Activated T-cell treated with anti-CD3 and anti-CD28 coated beads, Interleukin-2, amount 50 U/mL, for 1 hour (primary cell): ENCODE data around the gene TRAF3.

Source experiments
- DNase-seq: peaks from one replicate; pipeline ENCODE4 v3.0.0-alpha.2; 2020

The TRAF3 gene

DNA sequence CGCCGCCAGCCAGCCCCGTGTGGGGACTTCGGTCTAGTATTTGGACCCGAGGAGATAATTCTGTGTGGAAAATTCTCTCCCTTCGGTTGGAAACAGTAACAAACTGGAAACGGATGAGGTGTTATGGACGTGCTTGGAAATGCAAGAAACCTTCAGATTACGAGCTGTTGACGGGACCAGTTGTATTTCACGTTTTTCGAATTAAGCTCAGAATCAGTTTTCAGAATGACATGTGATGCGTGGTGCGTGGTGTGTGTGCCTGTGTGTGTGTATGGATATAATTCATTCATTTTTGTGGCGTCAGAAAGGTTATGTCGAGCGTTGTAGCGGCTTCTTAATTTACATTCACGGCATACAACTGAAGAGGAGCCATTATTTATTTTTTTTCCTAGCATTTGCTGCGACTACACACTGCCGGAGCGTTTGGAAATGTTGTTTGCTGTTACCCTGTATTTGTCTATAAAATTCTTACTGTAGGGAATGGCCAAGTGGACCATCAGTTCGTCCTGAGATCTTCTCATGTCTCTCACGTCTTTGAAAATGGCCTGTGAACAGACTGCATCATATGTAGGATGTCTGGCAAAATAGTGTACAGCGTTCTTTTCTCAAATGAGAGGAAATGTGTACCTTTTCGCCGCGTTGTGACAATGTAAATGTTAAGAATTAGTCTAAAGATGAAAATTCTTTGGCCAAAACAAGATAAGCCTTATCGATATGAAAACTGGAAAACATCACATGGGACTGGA is 1.3 kb downstream of the TRAF3 start:
- DNase-seq: no peak

DNA sequence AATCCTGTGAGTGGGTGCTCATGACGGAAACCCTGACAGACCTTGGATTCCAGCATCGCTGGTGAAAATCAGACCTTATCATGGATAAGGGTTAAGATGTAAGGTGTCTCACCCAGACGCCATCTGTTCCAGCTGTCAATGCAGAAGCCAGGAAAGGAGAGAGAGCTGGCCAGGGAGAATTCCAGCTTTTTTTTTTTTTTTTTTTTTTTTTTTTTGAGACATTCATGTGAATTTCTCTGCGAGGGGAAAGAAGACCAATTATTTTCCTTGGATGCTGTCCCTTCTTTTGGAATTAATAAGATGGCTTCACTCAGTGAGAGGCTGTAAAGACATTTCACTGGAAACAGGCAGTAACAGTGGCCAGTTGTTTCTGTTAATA is 1.8 kb downstream of the TRAF3 start:
- no peak for DNase-seq

DNA sequence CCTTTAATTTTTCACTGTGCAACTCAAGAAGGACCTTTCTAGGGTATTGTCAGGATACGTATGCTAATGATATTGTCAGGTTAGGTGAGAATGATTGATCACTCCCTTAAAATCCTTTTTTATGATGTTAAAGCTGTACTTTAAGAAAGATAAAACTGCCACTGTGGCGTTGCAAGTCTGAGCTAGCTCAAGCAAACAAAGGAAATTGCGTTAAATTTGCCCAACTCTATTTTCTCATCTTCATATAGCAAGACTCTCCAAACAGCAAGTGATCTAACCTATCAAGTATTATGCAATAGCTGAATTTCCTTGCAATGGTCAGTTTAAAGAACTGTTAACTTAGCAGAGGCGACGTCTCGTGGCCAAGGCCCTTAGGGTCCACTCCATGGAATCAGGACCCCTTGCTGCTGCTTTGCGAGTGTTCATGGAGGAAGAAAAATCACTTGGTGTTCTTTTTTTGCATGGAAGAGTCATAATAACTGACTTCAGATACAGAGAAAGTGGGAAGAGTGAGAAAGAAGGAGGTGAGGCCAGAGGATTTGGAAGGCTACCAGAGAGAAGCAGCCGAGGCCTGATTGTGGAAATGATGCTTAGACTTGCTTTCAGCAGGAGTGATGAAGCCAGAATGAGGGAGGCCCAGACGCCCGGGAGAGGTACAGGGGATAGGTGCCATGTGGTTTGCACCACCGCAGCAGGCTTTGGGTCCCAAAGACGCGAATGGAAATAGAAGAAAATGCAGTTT is 2.5 kb downstream of the TRAF3 start:
- DNase-seq: no peak

DNA sequence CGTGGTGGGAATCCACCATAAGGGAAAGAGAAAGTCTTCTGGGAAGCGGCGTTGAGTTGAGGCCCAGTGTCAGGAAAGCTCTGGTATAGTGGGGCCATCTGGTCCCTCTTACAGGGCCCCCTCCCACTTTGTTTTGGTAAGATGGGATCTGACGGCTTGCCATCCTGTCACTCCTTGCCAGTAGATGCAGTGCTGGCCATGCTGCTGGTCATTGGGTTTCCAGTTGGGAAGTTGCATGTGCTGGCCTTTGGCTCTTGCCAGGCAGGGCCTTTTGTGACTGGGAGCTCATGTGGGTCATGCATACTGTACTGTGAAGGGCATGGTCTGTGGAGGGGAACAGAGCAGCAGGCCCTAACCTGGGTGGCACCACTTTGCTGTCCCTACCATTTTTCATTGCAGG is 3.8 kb downstream of the TRAF3 start:
- no peak for DNase-seq

DNA sequence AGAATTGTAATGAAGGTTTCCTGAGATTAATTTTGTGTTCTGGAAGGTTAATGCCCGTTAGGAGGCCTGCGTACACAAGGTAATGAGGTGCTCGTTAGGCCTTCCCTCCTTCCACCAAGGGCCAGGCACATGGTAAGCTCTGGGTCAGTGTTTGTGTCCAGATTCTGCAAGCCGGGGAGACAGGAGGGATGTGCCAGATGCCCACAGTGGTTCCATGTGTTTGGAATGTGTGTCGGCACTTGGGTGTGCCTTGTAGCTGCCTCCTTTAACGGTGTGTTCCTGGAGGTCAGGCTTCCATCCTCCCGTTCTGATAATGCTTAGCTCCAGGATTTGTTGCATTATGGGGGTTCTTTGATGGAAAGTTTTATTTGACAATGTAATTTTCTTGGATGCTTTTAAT is 5.7 kb downstream of the TRAF3 start:
- DNase-seq: no peak

DNA sequence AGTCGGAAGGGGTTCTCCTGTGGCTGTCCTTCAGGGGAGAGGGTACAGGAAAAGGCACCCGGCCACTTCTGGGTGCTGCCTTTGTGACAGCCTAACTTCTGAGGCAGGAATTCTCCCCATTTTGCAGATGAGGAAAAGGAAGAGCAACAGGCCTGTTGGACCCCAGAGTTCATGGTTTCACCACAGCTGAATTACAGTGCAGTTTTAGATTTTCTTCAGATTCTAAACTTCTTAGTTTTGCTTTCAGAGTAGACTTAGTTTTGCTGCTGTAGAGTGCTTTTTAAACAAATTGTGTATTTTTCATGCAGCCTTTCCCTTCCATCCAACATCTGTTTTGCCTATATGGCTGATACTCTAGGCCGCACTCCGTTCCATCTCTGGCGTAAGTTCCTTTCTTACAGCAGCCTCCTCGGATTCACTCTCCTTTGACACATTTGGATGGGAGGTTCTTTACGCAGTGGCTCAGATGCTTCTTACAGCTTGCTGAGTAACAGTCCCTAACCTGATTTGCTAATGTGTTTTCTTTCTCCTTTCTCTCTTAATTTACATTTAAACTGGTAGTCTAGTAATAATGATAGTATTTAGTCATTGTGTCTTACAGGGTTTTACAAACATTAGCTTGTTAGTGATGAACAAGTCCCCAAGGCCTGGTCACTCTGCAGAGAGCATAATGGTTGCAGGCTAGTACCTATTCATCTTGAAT is 7.8 kb downstream of the TRAF3 start:
- no peak for DNase-seq

DNA sequence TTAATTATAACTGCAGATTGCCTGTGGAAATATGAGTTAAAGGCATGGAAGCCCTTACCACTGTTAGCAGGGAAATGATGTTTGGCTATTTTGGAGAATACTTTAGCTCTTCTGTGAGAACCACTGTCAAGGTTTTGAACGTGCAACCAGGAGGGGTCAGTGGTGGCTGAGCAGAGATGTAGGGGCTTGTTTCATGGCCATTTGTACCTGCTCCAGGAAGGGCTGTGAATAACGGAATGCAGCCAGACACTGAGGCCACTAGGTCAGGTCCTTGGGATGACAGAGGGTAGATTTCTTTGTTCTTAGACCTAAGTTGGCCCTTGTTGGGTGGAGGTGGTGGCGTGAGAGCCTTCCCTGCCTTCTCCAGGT is 8.3 kb downstream of the TRAF3 start:
- no peak for DNase-seq

DNA sequence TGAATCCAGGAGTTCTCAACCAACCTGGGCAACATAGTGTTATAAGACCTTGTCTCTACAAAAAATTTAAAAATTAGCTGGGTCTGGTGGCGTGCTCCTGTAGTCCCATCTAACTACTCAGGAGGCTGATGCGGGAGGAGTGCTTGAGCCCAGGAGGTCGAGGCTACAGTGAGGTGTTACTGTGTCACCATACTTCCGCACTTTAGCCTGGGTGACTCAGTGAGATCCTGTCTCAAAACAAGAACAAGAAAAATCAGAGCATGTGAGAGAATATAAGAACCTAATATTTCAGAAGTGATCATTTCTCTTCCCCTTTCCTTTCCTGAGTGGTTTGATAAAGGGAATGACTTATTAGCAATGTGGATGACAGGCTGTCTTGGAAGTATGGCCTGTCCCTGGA is 9.5 kb downstream of the TRAF3 start:
- no peak for DNase-seq

DNA sequence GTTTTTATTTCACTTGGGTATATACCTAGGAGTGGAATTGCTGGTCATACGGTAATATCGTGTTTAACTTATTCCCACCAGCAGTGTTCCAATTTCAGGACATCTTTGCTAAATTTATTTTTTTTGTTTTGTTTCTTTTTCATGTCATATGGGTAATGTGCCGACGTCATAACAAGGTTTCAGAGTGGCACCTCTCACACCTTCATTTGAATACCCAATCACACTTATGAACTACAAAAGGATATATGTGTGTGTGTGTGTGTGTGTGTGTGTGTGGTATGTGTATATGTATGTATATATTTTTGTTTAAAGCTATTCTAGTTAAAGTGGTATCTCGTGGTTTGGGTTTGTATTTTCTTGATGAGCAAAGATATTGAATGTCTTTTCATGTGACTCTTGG is 12.1 kb downstream of the TRAF3 start:
- no peak for DNase-seq

DNA sequence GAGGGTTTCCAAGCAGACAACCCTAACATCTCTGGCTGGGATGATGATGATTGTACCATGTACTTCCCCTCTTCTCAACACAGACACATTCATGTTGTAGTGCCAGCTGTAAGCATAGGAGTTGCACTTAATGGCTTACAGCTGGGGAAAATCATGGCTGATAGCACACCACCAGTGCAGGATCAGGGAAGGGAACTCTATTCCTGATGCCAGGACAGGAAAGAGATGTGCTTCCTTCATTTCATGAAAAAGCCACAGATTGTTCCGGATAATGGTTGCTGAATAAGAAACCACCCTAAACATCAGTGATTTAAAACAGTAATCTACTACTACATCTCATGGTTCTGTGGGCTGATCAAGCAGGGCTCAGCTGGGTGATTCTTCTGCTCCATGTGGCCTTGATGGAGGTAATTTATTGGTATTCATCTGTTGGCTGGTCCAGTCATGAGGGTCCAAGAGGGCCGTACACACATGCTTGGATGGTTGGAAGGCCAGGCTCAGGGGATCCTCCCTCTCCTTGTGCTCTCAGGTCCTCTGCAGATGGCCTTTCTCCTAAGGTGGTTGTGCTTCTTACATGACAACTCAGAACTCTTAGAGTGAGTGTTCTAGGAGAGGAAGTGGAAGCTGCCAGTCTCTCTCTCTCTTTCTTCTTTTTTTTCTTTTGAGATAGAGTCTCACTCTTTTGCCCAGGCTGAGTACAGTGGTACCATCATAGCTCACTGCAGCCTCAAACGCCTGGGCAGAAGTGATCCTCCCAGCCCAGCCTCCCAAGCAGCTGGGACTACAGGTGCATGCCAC is 16.5 kb downstream of the TRAF3 start:
- DNase-seq: no peak

DNA sequence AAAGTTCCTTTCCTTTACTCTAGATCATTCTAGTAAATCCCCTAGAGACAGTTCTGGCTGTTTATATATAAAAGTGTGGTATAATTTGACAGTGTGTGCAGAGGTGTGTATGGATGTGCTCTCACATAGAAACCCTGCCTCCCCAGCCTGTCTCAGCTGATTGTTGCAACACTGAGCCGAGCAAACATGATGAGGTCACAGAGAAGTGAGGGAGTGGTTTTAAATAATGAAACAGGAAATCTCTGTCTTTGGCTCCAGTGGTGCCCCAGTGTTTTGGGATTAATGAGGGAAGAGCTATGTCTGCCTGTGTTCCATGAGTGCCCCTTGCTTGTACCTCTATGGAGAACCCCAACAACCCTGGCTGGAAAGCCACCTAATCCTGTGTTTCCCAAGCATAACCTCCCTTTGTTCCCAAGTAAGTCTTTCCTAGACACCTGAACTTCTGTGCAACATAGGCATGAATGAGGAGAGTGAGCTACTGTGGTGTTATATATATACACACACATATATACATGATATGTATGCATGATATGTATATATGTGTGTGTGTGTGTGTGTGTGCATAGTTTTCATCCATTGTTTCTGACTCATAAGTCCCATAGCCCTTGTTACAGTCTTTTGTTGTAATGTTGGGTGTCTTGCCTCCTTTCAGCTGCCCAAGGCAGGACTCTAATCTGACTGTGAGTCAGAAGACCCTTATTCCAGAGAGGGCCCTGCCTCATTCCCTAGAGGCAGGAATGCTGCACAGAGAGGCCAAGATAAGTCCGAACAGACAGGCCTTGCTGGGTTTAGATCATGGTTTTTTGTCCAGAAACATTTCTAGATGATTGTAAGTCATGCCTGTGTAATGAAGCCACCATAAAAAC is 18.0 kb downstream of the TRAF3 start:
- no peak for DNase-seq

DNA sequence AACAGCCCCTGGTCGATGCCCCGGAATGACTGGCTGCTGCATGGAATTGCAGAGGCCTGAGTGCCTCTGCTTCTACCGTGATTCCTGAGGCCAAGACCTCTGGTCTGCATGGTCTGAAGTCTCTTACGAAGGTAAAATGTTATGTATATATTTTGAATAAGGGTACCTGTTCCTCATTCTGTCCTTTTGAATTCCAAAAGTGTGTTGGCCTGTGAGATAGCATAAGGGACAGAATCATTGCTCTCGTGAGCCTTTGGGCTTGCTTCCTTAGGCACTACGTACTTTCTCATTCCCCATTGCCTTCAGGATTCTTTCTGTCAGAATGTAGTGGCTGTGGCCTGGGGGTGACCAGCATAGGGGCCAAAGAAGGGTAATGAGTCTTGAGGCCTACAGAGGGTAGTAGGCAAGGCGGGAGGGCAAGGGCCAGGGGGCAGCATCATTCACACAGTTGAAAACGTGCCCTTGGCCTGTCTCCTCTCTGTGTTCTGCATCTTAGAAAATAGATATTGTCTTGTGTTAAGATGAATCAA is 19.5 kb downstream of the TRAF3 start:
- no peak for DNase-seq

DNA sequence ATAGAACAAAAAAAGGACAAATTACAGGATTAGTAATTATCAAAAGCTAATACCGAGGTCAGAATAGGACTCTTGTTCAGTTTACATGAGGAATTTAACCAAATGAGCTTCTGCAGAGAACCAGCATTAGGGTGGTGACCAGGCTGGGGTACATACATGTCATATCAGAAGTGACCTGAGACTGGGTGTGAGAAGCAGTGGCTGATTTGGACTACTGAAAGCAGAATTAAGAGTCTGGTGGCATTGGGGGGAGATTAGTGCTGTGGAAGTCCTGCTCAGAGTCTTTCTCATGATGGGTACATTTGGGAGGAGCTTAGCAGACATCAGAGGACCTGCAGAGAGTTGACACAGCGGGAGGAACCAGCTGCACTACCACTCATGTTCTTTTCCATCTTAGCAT is 21.7 kb downstream of the TRAF3 start:
- no peak for DNase-seq

DNA sequence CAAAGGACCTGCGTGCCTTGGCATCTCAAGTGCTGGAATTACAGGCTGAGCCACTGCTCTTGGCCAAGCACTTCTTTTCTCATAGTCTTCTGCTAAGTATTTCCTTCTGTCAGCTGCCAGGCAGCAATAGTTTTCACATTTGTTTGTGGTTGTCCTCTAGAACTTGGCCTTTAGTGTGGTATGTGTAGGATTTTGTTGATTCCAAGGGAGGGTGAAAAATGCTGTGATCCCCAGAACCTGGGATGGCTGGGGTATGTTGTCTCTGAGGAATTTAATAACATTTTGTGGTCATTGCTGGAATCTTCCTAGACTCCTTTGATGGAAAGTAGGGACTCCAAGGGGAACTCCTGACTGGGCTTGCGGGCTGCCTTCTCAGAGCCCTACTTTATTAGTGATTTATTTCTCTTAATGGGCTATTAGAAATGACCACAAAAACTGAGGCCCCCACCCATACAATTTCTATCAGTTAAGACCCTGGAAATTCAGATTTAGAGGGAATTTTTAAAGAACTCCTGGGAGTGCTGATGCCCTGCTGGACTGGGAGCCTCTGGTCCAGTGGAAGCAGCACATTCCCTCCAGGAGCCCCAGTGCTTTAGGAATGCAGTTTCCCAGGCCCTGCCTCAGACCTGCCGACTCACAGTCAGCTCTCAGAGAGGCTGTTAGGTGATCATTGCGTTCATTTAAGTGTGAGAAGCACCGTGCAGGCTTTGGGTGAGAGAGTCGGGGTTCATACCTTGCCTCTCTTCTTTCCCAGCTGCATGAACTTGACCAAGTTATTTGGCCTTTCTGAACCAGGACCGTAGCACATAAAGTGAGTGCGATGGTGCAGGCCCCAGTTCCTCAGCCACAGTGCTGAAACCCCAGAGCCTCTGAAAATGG is 22.7 kb downstream of the TRAF3 start:
- DNase-seq: no peak

DNA sequence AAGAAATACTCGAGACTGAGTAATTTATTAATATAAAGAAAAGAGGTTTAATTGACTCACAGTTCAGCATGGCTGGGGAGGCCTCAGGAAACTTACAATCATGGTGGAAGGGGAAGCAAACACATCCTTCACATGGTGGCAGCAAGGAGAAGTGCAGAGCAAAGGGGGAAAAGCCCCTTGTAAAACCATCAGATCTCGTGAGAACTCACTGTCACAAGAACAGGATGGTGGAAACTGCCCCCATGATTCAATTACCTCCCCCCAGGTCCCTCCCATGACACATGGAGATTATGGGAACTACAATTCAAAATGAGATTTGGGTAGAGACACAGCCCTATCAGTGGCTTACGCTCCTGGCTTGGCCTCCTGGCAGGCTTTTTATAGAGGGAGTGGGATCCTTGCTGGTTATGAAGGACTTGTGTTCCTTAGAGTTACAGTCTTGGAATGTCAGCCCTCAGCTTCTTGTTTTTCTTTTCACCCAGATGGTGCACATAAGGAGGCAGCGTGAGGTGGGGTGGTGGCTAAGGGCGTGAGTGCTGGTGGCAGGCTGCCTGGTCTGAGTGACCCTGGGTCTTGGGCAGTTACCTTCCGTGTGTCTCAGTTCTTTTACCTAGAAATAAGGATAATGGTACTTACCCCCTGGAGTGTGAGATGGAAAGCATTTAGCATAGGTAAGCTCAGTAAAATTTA is 25.7 kb downstream of the TRAF3 start:
- DNase-seq: no peak

DNA sequence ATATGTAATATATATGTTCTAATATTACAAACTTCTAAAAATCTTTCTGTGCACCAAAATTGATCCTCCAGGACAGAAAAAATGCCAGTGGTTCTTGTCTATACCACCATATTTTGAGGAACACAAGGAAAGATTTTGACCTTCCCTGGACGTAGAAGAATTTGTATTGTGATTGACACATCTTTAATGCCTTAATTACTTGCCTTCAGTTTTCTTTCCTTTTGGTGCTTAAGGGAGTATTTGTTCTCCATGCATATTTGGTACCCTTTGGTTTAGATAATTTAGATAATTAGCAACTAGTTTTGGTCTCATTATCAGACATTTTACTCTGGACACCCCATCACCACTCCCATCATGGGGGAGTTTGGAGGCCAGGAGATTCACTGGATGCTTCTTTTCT is 27.6 kb downstream of the TRAF3 start:
- DNase-seq: no peak

DNA sequence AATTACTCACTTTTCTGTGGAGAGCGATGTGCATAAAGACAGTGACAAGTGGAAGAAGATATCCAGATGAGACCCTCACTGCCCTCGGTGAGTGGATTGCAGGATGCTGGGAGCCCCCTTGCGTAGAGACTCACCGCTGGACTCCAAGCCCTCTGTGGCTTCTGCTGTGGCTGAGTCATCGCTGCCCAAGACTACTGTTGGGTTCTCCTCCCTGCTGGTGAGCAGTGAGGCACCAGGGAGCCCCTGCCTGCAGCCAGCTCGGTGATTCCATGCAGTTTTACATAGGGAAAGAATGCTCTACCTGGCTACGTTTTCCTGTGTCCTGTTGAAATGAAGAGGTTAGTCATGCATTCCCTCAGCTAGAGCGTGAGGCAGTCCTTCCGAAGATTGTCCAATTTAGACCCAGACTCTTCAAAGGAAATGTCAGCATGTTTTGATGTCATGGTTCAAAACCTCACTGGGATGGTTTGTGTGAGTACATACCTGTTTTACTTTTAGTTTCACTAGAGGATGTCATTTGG is 28.2 kb downstream of the TRAF3 start:
- DNase-seq: peak; percentile 44

DNA sequence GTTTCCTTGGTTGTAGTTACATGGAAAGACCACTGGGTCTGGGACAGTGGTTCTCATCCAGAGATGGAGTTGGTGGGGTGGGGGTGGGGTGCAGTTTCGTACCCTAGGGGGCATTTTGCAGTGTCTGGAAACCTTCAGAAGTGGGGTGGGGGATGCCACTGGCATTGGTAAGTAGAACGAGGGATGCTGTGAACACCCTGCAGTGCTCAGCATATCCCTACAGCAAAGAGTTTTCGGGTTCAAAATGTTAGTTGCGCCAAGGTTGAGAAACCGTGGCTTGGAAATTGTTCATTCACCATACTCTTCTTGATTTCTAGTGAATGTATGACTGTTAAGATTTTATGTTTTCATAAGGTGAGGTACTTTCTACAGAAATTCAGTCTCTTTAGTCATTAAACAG is 28.7 kb downstream of the TRAF3 start:
- no peak for DNase-seq

DNA sequence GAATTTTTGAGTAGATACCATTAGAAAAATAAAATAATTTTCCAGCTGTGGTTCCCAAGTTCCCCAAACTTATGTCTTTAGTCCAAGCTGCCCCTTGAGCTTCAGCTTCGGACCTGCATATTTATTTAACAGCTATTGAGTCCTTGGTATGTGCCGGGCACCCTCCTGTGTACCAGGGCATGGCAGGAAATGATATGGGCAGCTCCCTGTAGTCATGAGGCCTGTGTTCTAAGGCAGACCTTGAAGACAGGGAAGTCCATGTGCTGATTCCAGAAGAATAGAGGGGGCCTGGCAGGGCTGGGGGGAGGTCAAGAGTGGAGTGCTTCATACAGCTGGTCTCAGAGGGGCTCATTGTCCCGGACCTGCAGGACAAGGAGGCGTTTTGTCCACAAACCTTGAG is 29.2 kb downstream of the TRAF3 start:
- no peak for DNase-seq

DNA sequence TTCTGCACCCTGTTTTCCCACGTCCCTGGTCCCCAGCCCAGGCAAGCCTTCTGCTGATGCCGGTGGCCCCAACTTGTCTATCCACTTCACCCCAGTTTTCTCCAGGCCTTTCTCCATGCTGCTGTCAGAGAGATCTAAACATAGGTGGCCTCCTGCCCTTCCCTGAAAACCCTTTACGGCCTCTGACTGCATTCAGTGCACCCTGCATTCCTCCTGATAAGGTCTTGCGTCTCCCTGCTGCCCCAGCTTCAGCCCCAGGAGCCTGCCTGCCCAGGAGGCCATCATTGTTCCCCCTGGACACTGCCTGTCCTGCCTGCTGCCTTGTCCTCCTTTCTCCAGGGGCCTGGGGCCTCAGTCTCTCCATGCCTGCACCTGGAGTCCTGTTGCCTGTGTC is 29.8 kb downstream of the TRAF3 start:
- DNase-seq: no peak
